Testis (tissue), 2 donors: ENCODE results near the gene SSBP3.

ENCODE experiments used
- CTCF ChIP-seq, 3 experiments: fragments of 450-650 bp in 2 of 3; fragments of 200-600 bp in 1 of 3; sonication (generic) in 1 of 3; IDR thresholded peaks; one replicate each; pipeline ENCODE4 v1.5.1; 2016 to 2019; ENCODE audit warnings: antibody characterized with exemption in 3 of 3, mild to moderate bottlenecking in 2 of 3, moderate library complexity in 1 of 3
- POLR2A ChIP-seq: fragments of 450-650 bp; IDR thresholded peaks from one replicate; pipeline ENCODE4 v1.6.1; 2017; ENCODE audit warnings: antibody characterized with exemption, mild to moderate bottlenecking, moderate library complexity

GRCh38 chr1:54379555-54380289 lies 26.5 kb downstream of the SSBP3 start:
- TF ChIP-seq CTCF (IDR thresholded peaks at IDR 0.05) (no peak), POLR2A (no peak)
